Upper lobe of left lung (tissue), 4 donors: Measurements from ENCODE around the gene PIGU.

Experiments used
- POLR2A ChIP-seq, 4 donors: fragments of 450-650 bp; IDR thresholded peaks; one replicate each; pipeline ENCODE4 v1.5.1; 2016 to 2017; ENCODE audit warnings: antibody characterized with exemption in 4 of 4, mild to moderate bottlenecking in 2 of 4
- TF ChIP-seq, protein P1 (sequence below), 6 experiments: fragments of 450-650 bp in 4 of 6; fragments of 200-600 bp in 2 of 6; sonication (generic) in 2 of 6; IDR thresholded peaks; one replicate each; pipeline ENCODE4 v1.5.1; 2016 to 2019; ENCODE audit warnings: antibody characterized with exemption in 6 of 6

GRCh38 chr20:34582911-34583310 lies 94.0 kb downstream of the PIGU start:
- TF ChIP-seq, protein P1, sequence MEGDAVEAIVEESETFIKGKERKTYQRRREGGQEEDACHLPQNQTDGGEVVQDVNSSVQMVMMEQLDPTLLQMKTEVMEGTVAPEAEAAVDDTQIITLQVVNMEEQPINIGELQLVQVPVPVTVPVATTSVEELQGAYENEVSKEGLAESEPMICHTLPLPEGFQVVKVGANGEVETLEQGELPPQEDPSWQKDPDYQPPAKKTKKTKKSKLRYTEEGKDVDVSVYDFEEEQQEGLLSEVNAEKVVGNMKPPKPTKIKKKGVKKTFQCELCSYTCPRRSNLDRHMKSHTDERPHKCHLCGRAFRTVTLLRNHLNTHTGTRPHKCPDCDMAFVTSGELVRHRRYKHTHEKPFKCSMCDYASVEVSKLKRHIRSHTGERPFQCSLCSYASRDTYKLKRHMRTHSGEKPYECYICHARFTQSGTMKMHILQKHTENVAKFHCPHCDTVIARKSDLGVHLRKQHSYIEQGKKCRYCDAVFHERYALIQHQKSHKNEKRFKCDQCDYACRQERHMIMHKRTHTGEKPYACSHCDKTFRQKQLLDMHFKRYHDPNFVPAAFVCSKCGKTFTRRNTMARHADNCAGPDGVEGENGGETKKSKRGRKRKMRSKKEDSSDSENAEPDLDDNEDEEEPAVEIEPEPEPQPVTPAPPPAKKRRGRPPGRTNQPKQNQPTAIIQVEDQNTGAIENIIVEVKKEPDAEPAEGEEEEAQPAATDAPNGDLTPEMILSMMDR (IDR thresholded peaks at IDR 0.05) = no peak
- no peak for TF ChIP-seq POLR2A (IDR thresholded peaks at IDR 0.05)
